IPS DF 4.7 (cell line): ENCODE data around the gene PRAMEF5.
"Not testable (repeated sequence)": the region's sequence is repeated elsewhere in the genome, so short reads cannot be mapped to it uniquely, and the experiment has no call there.

Experiments
- DNase-seq: peaks from one replicate; pipeline ENCODE4 v3.0.0-alpha.2; 2013; ENCODE audit warnings: low spot score; ENCODE audit errors: extremely low read depth

PRAMEF5 gene

DNA sequence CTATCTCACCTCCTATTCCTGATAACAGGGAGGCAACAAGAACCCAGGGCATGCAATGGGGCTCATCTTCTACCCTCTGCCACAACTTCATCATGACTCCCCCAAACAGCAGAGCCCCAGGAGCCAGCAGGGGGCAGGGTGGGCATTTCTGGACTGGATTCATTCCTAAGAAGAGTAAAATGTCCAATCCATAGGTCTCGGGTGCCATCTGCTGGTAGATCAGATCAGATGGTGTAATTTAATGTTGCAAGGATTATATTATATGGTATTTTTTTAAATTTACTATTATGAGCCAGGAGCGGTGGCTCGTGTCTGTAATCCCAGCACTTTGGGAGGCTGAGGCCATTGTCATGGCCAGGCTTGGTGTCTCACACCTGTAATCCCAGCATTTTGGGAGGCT lies 11.1 kb downstream of the PRAMEF5 start:
- not testable (repeated sequence) for DNase-seq

DNA sequence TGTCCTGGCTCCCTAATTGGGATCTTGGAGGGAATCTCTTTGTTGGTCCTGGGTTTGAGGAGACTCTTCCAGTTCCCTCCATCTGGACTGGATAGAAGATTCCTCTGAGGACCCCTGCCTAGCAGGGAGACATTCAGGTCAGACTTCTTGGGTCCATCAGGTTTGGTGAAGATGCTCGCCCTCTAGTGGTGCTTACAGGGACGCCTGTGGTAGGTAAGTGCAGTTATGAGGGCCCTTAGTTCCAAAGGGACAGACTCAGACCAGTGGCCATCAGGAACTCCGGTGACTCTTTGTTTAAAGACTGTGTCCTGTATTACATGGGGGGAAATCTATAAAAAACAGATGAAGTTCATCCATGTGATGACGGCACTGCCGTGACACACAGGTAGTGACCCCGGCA lies 23.0 kb downstream of the PRAMEF5 start:
- DNase-seq: not testable (repeated sequence)

DNA sequence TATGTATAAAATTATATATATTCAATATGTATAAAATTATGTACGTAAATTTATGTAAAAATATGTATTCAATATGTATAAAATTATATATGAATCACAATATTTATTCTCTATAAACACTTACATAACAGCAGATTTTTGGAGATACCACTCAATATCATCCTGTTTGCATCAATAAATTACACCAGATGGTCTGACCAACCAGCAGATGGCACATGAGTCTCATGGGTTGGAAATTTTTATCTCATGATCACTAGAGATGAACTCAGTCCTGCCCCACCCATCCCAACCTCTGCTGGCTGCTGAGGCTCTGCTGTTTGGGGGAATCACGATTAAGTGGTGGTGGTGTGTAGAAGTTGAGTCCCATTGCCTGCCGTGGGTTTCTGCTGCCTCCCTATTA lies 25.6 kb downstream of the PRAMEF5 start:
- DNase-seq: not testable (repeated sequence)

DNA sequence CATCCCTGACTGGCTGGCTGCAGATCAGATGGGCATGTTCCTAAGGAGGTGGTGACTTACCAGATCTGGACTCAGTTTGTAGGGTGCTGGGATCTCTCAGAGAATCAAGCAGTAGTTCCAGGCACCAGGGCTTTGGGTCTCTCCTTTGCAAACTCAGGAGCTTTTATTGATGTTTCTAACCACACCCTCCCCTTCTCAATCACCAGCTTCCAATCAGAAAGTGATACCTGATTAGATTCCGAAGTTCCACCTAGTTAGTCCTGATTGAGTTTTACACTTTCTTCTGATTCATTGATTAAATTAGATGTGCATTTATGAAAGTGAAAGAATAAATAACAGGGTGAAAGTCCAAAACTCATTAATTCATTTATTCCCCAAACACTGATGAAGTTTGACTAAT lies 31.0 kb downstream of the PRAMEF5 start, which contains the start of gene PRAMEF8:
TSS of gene PRAMEF8 (minus strand) at position 101 of the 400 bp plus-strand sequence. CDS start 1,046 bp downstream, outside the sequence.
- DNase-seq: not testable (repeated sequence)

DNA sequence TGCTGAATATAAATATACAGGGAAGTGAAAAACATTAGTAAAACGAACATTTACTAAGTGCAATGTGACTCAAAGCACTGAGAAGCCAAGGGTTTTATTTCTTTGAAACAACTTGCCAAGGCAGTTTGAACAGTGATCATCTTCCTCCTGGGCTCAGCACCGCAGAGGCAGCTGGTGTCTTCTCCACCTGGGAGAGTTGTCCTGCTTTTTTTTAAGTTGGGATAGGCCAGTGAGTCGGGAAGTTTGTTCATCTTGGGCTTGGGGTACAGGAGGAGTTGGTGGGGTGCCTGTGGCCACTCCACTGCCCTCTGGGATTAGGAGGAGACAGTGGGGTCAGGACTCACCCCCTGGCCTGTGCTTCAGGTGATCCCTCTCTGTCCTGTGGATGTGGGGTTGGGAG lies 35.0 kb downstream of the PRAMEF5 start:
- not testable (repeated sequence) for DNase-seq

DNA sequence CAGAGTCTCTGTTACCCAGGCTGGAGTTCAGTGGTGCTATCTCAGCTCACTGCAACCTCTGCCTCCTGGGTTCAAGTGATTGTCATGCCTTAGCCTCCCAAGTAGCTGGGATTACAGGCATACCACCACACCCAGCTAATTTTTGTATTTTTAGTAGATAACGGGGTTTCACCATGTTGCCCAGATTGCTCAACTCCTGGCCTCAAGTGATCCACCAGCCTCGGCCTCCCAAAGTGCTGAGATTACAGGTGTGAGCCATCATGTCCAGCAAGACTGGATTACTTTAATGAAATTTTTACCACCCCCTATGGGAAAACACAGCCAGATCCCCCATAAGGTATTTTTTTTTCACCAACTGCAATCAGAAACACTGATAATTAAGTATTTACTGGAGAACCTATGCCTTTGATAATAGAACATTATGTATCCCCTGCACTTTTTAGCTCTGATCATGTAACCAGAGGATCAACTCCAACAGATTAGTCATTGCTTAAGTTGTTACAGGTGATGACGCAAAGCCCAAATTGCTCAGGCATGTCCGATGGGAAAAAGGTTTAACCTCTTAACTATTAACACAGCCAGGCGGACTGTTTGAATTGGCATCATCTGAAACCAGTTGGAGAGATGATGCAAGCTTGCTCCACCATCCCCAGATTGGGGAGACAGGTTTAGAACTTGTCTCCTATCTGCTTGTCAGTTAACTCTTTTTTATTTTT lies 43.4 kb downstream of the PRAMEF5 start:
- not testable (repeated sequence) for DNase-seq

DNA sequence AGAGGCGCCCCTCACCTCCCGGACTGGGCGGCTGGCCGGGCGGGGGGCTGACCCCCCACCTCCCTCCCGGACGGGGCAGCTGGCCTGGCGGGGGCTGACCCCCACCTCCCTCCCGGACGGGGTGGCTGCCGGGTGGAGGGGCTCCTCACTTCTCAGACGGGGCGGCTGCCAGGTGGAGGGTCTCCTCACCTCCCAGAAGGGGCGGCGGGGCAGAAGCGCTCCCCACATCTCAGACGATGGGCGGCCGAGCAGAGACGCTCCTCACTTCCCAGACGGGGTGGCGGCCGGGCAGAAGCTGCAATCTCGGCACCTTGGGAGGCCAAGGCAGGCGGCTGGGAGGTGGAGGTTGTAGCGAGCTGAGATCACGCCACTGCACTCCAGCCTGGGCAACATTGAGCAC lies 44.7 kb downstream of the PRAMEF5 start:
- not testable (repeated sequence) for DNase-seq

DNA sequence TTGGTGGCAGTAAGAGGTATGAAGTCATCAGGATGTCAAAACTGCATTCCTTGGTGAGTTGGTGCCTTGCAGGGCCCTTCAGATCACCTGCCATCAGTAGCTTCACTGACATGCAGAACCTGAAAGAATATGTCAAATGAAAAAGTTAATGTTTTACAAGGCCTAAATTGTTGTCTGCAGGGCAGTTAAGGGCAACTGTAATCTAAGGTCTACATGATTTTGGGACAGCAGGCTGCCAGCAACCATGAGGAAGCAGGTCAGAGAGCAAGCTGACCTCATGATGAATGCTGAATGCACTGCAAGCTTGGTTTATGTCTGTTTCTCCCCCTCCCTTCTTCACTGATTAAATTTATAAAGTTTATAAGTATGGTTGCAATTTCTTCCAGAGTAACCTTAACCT lies 48.2 kb downstream of the PRAMEF5 start:
- DNase-seq: not testable (repeated sequence)

DNA sequence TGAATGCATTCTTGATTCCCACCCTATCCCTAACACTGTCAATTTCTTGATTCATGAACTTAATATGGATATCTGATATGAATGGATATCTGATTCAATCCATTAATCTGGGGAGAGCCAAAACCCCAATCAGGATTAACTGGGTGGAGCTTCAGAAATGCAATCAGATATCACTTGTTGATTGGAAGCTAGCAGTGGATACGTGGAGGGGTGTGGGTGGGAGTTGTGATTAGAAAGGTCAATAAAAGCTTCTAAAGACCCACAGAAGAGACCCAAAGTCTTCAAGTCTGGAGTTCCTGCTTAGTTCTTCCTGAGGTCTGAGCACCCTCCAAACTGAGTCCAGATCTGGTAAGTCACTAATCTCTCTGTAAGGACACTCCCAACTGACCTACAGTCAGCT lies 49.2 kb downstream of the PRAMEF5 start, which contains the start of gene PRAMEF33:
TSS of gene PRAMEF33 (plus strand) at position 301 of the 400 bp plus-strand sequence. CDS start 2,416 bp downstream, outside the sequence.
- DNase-seq: not testable (repeated sequence)
